MM.1S (cell line): Measurements from ENCODE around the gene COL20A1.

Source experiments
- DNase-seq: peaks from one replicate; pipeline ENCODE4 v3.0.0-alpha.2; 2015
- H2AFZ ChIP-seq: fragments of 300-600 bp; sonication (generic); 2 replicates; pipeline ENCODE4 v1.6.0; 2016; ENCODE audit warnings: antibody characterized with exemption, low read length
- H3F3A ChIP-seq: fragments of 300-600 bp; sonication (generic); 2 replicates; pipeline ENCODE4 v1.6.1; 2016; ENCODE audit warnings: mild to moderate bottlenecking, antibody characterized with exemption, low read length, moderate library complexity, mixed read lengths; ENCODE audit not compliant: insufficient read depth
- H3K27ac ChIP-seq: fragments of 300-600 bp; sonication (generic); 2 replicates; pipeline ENCODE4 v1.5.1; 2016; ENCODE audit warnings: mild to moderate bottlenecking, low read length
- H3K27me3 ChIP-seq: fragments of 300-600 bp; sonication (generic); replicated peaks from 2 replicates; pipeline ENCODE4 v1.6.0; 2016; ENCODE audit warnings: low read length; ENCODE audit not compliant: insufficient read depth
- H3K36me3 ChIP-seq: fragments of 300-600 bp; sonication (generic); replicated peaks from 2 replicates; pipeline ENCODE4 v1.6.1; 2016; ENCODE audit warnings: mild to moderate bottlenecking, low read length, mixed read lengths; ENCODE audit not compliant: insufficient read depth
- H3K4me1 ChIP-seq: fragments of 300-600 bp; sonication (generic); 2 replicates; pipeline ENCODE4 v1.6.1; 2016; ENCODE audit warnings: low read length, mixed read lengths
- H3K4me2 ChIP-seq: fragments of 300-600 bp; sonication (generic); 2 replicates; pipeline ENCODE4 v1.6.0; 2016; ENCODE audit warnings: low read depth, low read length
- H3K4me3 ChIP-seq: fragments of 300-600 bp; sonication (generic); 2 replicates; pipeline ENCODE4 v1.5.1; 2016; ENCODE audit warnings: low read length, mixed read lengths
- H3K79me2 ChIP-seq: fragments of 300-600 bp; sonication (generic); 2 replicates; pipeline ENCODE4 v1.6.1; 2016; ENCODE audit warnings: mixed run types, low read length, mixed read lengths
- H3K9ac ChIP-seq: fragments of 300-600 bp; sonication (generic); 2 replicates; pipeline ENCODE4 v1.6.1; 2016; ENCODE audit warnings: low read length, mixed read lengths
- H3K9me2 ChIP-seq: fragments of 300-600 bp; sonication (generic); replicated peaks from 2 replicates; pipeline ENCODE4 v1.6.1; 2016; ENCODE audit warnings: mild to moderate bottlenecking, low read length, mixed read lengths; ENCODE audit not compliant: insufficient read depth
- H3K9me3 ChIP-seq: fragments of 300-600 bp; sonication (generic); replicated peaks from 2 replicates; pipeline ENCODE4 v1.6.1; 2016; ENCODE audit warnings: mild to moderate bottlenecking, low read length, mixed read lengths; ENCODE audit not compliant: insufficient read depth
- H4K20me1 ChIP-seq: fragments of 300-600 bp; sonication (generic); 2 replicates; pipeline ENCODE4 v1.6.1; 2016; ENCODE audit warnings: mild to moderate bottlenecking, low read length, moderate library complexity, mixed read lengths; ENCODE audit not compliant: insufficient read depth
- CTCF ChIP-seq: fragments of 300-600 bp; sonication (generic); IDR thresholded peaks from 2 replicates; pipeline ENCODE4 v1.5.1; 2016; ENCODE audit warnings: antibody characterized with exemption, low read length, mixed read lengths
- EZH2 ChIP-seq: fragments of 300-600 bp; sonication (generic); optimal IDR thresholded peaks from 2 replicates; pipeline ENCODE3; 2017; ENCODE audit warnings: low read depth, mild to moderate bottlenecking, antibody characterized with exemption, low read length, mixed read lengths
- EZH2phosphoT487 ChIP-seq: fragments of 300-600 bp; sonication (generic); IDR thresholded peaks from 2 replicates; pipeline ENCODE4 v1.6.1; 2018; ENCODE audit warnings: antibody characterized with exemption, low read length

Gene COL20A1

GRCh38 chr20:63255931-63256704 is 36.9 kb upstream of the COL20A1 start:
- no peak overlapping the region for H2AFZ ChIP-seq
- no peak overlapping the region for H3K4me2 ChIP-seq
- no peaks in the 10 kb centered on the region for H4K20me1 ChIP-seq
- no peak for TF ChIP-seq CTCF
- no peak for TF ChIP-seq EZH2
- TF ChIP-seq EZH2phosphoT487: no peak
- H3K4me3 ChIP-seq: no peak overlapping the region
- H3K4me1 ChIP-seq: no peaks in the 10 kb centered on the region
- H3K79me2 ChIP-seq: no peaks in the 10 kb centered on the region
- peaks cover 86% of the 10 kb centered on the region for H3K27me3 ChIP-seq
- H3K36me3 ChIP-seq: no peaks in the 10 kb centered on the region
- no peak for DNase-seq
- H3K9ac ChIP-seq: no peak overlapping the region
- no peaks in the 10 kb centered on the region for H3F3A ChIP-seq
- H3K9me2 ChIP-seq: no peaks in the 10 kb centered on the region
- no peak overlapping the region for H3K27ac ChIP-seq
- H3K9me3 ChIP-seq: no peaks in the 10 kb centered on the region

- no peaks in the 10 kb centered on the region for H3K79me2 ChIP-seq
- no peak overlapping the region for H2AFZ ChIP-seq
- TF ChIP-seq EZH2: no peak
- no peak for TF ChIP-seq CTCF
- no peak for TF ChIP-seq EZH2phosphoT487
- H3K27ac ChIP-seq: no peak overlapping the region
- H3K4me1 ChIP-seq: no peaks in the 10 kb centered on the region
- H3K9me2 ChIP-seq: no peaks in the 10 kb centered on the region
- H3K9me3 ChIP-seq: no peaks in the 10 kb centered on the region
- H3F3A ChIP-seq: no peaks in the 10 kb centered on the region
- DNase-seq: no peak
- peaks cover 90% of the 10 kb centered on the region for H3K27me3 ChIP-seq
- H3K4me2 ChIP-seq: no peak overlapping the region
- H3K9ac ChIP-seq: no peak overlapping the region
- no peaks in the 10 kb centered on the region for H4K20me1 ChIP-seq
- H3K36me3 ChIP-seq: no peaks in the 10 kb centered on the region
- H3K4me3 ChIP-seq: no peak overlapping the region
Observed at GRCh38 chr20:63256954-63257353, 36.0 kb upstream of the COL20A1 start.

- Histone ChIP-seq H3K4me3 (no peak overlapping the region), H3K4me2 (no peak overlapping the region)
- TF ChIP-seq EZH2: no peak
Observed at GRCh38 chr20:63257629-63258028, 35.4 kb upstream of the COL20A1 start.

GRCh38 chr20:63258781-63259180 is 34.2 kb upstream of the COL20A1 start:
- no peak overlapping the region for H3K27ac ChIP-seq
- no peaks in the 10 kb centered on the region for H3K4me1 ChIP-seq
- peaks cover 93% of the 10 kb centered on the region for H3K27me3 ChIP-seq
- no peaks in the 10 kb centered on the region for H3F3A ChIP-seq
- no peaks in the 10 kb centered on the region for H3K36me3 ChIP-seq
- H2AFZ ChIP-seq: no peak overlapping the region
- DNase-seq: no peak
- H3K9ac ChIP-seq: no peak overlapping the region
- no peak overlapping the region for H3K4me3 ChIP-seq
- H4K20me1 ChIP-seq: no peaks in the 10 kb centered on the region
- no peaks in the 10 kb centered on the region for H3K9me2 ChIP-seq
- no peaks in the 10 kb centered on the region for H3K9me3 ChIP-seq
- no peak overlapping the region for H3K4me2 ChIP-seq
- H3K79me2 ChIP-seq: no peaks in the 10 kb centered on the region
- TF ChIP-seq CTCF (no peak), EZH2phosphoT487 (no peak), EZH2 (no peak)

More at GRCh38 chr20:63257629-63258028, 35.4 kb upstream of the COL20A1 start:
- no peak for DNase-seq
- H3K4me1 ChIP-seq: no peaks in the 10 kb centered on the region
- peaks cover 90% of the 10 kb centered on the region for H3K27me3 ChIP-seq
- no peaks in the 10 kb centered on the region for H3K36me3 ChIP-seq
- no peak overlapping the region for H3K27ac ChIP-seq
- no peaks in the 10 kb centered on the region for H4K20me1 ChIP-seq
- H3K9ac ChIP-seq: no peak overlapping the region
- no peaks in the 10 kb centered on the region for H3K79me2 ChIP-seq
- no peaks in the 10 kb centered on the region for H3K9me2 ChIP-seq
- no peaks in the 10 kb centered on the region for H3F3A ChIP-seq
- H2AFZ ChIP-seq: no peak overlapping the region
- no peaks in the 10 kb centered on the region for H3K9me3 ChIP-seq
